Adipose tissue (tissue), 3 donors: ENCODE data around the gene GMIP. TPM values are rescaled to one million over a fixed set of nuclear protein-coding genes. Genes with fewer than 3 reads are reported as not detected.
"Not testable (repeated sequence)": the region's sequence is repeated elsewhere in the genome, so short reads cannot be mapped to it uniquely, and the experiment has no call there.

Source experiments
- H3K27ac ChIP-seq: one replicate; pipeline ENCODE4 v1.5.1; 2013; ENCODE audit warnings: low read depth, low read length
- WGBS, 3 donors: extraction: QIAGEN DNeasy Blood & Tissue Kit; methylation state at CpG; one replicate each; pipeline ENCODE4 v1.1.7; 2013; 5-methylcytosine and 5-hydroxymethylcytosine counted together
- polyA plus RNA-seq, 3 donors: library from polyadenylated mRNA; stranded (reverse); fragments of 200-250 nt; gene quantifications; one replicate each; pipeline ENCODE4 v1.2.3, GENCODE V29; 2013
- donor health status: healthy with polysubstance abuse.
- donor health status: Bipolar disorder and iron deficiency.
- donor health status: healthy.

GMIP gene
- polyA plus RNA-seq, 3 donors, result 4.9 to 10.7 (median 6.6) TPM

DNA sequence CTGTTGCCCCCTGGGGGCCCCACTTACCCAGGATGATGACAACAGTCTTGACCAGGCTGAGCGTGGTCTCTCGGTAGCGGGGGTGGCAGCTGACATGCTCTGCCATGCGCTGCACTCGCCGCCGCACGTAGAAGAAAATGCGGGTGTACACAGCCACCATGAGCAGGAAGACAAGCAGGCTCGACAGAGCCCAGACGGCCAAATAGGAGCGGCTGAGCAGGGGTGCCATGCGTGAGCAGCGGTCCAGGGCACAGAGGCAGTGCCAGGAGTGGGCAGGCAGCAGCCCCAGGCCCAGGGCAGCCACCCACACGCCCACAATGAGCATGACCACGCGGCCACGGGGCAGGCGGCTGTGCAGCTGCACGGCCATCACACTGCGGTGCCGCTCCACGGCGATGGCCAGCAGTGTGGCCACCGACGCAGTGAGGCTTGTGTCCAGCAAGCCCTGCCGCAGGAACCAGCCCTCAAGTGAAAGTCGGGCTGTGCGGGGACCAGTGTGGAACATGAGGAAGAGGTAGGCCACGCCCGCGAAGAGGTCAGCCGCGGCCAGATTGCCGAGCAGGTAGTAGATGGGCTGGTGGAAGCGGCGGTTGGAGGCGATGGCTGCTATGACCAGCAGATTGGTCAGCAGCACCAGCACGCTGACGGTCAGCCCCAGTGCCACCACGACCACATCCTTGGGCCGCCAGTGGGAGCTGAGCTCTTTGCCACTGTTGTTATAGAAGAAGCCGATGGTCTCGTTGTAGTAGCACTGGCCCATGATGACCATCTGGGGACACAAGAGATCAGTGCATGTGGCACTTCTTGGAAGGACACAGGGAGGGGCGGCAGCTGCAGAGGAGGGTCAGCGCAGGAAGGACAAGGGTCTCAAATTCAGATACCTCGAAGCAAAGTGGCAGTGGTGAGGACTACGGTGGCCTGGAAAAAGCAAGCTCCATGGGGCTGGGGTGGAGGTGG is 16.7 kb downstream of the GMIP start:
- 94 to 95% (median 94%) methylated on average over 48 of the region's 48 CpGs for WGBS, 3 donors
- no peak overlapping the region for H3K27ac ChIP-seq

DNA sequence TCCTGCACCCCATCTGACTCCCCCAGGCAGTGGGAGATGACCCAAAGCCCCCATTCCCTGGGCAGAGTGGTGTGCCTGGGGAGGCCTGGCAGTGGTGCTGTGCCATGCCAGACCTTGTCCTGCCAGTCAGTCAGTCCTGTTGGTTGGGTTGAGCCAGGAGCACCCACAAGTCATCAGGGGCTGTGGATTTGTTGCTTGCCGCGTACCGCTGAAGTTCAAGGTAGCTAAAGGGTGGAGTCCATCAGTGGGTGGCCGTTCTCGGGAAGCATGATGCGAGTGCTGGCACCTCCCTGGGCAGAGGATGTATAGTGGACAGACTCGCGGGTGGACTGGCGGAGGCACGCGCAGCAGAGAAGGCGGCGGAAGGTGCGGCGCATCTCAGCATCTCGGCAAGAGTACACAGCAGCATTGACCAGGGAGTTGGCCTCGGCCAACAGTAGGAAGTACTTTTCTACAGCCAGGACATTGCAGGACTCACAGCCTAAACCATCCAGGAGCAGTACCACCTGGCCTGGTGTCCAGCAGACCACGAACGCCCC is 19.4 kb downstream of the GMIP start:
- H3K27ac ChIP-seq, result no peak overlapping the region
- WGBS, 3 donors, result 94 to 96% (median 94%) methylated on average over 19 of the region's 19 CpGs

- no peak overlapping the region for H3K27ac ChIP-seq
- WGBS, 3 donors, result 78 to 90% (median 80%) methylated on average over 5 of the region's 5 CpGs
These were observed 20.1 kb downstream of the GMIP start for GRCh38 chr19:19623383-19623782.

GRCh38 chr19:19619849-19620210 is 23.6 kb downstream of the GMIP start:
- H3K27ac ChIP-seq, result no peak overlapping the region
- WGBS, 3 donors, result 63 to 68% (median 66%) methylated on average over 7 of the region's 7 CpGs

DNA sequence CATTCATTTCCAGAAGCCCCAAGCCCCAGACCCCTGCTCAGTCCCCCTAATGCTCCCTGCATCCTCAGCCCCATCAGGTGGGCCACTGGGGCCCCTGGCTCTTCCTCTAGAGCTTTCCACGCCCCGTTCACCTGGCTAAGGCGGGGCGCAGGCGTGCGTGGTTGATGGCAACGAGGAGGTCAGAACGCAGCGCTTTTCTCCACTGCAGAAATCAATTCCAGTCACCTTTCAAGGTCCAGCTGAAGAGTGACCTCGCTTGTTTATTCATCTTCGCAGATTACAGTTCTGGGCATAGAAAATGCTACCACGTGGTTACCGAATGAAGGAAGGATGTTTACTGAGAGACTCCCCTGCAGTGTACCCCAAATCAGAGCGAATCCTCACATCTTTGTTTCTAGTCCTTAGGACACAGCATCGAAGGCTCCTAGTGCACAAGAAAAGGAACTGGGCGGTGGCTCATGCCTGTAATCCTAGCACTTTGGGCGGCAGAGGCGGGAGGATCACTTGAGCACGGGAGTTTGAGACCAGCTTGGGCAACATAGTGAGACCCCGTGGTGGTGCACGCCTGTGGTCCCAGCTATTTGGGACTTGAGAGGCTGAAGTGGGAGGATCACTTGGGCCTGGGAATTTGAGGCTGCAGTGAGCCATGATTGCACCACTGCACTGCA is 24.1 kb downstream of the GMIP start:
- WGBS, 3 donors, result 43 to 62% (median 59%) methylated on average over 21 of the region's 21 CpGs
- no peak overlapping the region for H3K27ac ChIP-seq

GRCh38 chr19:19618219-19619051 is 25.0 kb downstream of the GMIP start, which contains the start of gene PBX4:
PBX4 (minus strand) TSS chr19:19618687; CDS start chr19:19618629, 58 bp downstream.
- no peak within 1 kb of the TSS for H3K27ac ChIP-seq
- 3 to 6% (median 4%) methylated on average over 76 to 80 of the region's 80 CpGs for WGBS, 3 donors

DNA sequence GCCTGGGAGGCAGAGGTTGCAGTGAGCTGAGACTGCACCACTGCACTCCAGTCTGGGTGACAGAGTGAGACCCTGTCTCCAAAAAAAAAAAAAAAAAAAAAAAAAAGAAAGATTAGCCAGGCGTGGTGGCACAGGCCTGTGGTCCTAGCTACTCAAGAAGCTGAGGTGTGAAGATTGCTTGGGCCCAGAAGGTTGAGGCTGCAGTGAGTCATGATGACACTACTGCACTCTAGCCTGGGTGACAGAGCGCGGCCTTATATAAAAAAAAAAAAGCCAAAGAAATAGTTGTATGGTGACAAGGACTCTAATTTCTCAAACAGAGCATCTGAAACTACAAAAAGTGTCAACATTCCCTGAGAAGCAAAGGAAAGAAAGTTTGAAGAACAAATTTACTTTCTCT is 28.4 kb downstream of the GMIP start:
- 86 to 92% (median 87%) methylated on average over 3 of the region's 3 CpGs for WGBS, 3 donors
- no peak overlapping the region for H3K27ac ChIP-seq

DNA sequence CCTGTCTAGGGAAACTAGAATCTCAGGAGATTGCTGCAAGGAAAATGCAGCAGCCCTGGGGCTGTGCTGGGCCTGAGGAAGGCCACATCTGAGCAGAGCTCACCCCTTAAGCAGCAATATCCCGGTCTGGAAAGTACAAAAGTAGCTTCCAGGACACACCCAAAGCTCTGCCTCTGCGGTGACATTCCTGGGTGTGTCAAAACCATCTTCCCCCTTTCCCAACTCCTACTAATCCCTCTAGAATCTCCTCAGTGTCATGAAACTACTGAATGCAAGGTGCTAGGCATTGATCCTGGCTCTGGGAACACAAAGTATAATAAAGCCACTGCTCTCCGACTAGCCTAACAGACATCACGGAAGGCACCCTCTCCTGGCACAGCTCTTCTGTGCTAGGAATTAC is 30.0 kb downstream of the GMIP start:
- 65 to 86% (median 74%) methylated on average over 4 of the region's 4 CpGs for WGBS, 3 donors
- H3K27ac ChIP-seq, result no peak overlapping the region

GRCh38 chr19:19610376-19611202 is 32.9 kb downstream of the GMIP start:
- 84 to 87% (median 85%) methylated on average over 10 of the region's 10 CpGs for WGBS, 3 donors
- H3K27ac ChIP-seq, result no peak overlapping the region

DNA sequence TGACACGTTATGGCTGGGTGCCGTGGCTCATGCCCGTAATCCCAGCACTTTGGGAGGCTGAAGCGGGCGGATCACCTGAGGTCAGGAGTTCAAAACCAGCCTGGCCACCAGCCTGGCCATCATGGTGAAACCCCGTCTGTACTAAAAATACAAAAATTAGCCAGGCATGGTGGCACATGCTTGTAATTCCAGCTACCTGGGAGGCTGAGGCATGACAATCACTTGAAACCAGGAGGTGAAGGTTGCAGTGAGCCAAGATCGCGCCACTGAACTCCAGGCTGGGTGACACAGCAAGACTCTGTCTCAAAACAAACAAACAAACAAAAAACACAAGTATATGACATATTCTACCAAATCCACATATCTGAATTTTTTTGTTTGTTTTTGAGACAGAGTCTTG is 36.8 kb downstream of the GMIP start:
- 88 to 95% (median 95%) methylated on average over 8 of the region's 8 CpGs for WGBS, 3 donors
- H3K27ac ChIP-seq, result not testable (repeated sequence)

DNA sequence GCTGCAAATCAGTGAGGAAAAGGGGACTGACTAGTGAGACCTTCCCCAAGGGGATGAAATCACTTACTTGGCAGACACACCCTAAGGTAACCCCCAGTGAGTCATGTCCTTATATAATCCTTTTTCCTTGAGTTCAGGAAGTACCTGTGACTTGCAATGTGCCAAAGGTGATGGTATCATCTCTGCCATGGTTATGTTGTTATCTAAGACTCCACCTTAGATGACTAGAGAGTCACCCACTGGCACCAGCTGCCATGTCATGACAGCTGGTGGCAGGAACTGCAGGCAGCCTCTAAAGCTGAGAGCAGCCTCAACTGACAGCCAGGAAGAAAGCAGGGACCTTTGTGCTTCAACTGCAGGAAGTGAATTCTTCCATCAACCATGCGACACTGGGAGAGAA is 37.4 kb downstream of the GMIP start:
- 43 to 68% (median 50%) methylated on average over 1 of the region's 1 CpG for WGBS, 3 donors
- H3K27ac ChIP-seq, result no peak overlapping the region

GRCh38 chr19:19602713-19603324 is 40.6 kb downstream of the GMIP start:
- no peak overlapping the region for H3K27ac ChIP-seq
- 51 to 75% (median 60%) methylated on average over 3 of the region's 3 CpGs for WGBS, 3 donors

DNA sequence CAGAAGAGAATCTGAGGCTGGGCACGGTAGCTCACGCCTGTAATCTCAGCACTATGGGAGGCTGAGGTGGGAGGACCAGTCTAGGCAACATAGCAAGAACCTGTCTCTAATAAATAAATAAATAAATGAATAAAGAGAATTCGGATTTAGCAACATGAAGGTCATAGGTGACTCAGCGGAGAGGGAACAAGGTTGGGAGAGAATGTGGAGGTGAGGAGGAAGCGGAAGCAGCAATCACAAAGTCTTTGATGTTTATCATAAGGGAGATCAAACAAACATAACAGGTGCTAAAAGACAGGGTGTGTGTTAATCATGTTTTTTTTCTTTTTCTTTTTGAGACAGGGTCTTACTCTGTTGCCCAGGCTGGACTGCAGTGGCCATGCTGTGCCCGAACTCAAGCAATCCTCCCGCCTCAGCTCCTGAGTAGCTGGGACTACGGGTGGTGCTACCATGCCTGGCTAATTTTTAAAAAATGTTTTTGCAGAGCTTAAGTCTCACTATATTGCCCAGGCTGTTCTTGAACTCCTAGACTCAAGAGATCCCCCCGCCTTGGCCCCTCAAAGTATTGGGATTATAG is 41.2 kb downstream of the GMIP start:
- no peak overlapping the region for H3K27ac ChIP-seq
- WGBS, 3 donors, result 72 to 84% (median 79%) methylated on average over 9 of the region's 9 CpGs

GRCh38 chr19:19600793-19601330 is 42.6 kb downstream of the GMIP start:
- no peak overlapping the region for H3K27ac ChIP-seq
- 62 to 78% (median 72%) methylated on average over 1 of the region's 1 CpG for WGBS, 3 donors

DNA sequence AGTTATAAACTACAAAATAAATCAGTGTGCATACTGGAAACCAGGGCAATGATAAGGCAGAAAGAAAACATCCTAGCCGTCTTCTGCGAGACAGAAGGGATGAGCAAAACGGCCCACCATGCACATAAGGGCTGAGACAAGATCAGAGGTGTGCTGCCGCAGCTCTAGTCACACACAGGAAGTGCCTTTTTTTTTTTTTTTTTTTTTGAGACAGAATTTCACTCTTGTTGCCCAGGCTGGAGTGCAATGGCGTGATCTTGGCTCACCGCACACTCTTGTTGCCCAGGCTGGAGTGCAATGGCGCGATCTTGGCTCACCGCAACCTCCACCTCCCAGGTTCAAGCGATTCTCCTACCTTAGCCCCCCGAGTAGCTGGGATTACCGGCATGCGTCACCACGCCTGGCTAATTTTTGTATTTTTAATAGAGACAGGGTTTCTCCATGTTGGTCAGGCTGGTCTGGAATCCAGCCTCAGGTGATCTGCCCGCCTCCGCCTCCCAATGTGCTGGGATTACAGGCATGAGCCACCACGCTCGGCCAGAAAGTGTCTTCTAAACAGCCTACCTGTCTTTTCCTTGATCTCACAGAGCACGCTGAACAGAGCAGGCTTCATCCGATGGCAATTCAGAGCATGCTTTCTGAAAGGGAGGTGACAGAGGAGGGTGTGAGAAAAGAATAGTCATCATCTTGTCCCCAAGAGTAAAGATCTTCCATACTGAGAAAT is 44.6 kb downstream of the GMIP start:
- 89 to 91% (median 90%) methylated on average over 20 of the region's 20 CpGs for WGBS, 3 donors
- not testable (repeated sequence) for H3K27ac ChIP-seq

- H3K27ac ChIP-seq, result no peak overlapping the region
- 60 to 72% (median 71%) methylated on average over 8 of the region's 8 CpGs for WGBS, 3 donors
These were observed 45.6 kb downstream of the GMIP start for GRCh38 chr19:19597809-19598306.
